GM13976 (cell line): ENCODE results near the gene CSNK2A3.

Experiments
- DNase-seq: peaks from one replicate; pipeline ENCODE4 v3.0.0; 2012; ENCODE audit warnings: low spot score
- in situ Hi-C: fragments of 300-500 bp; cut with MboI; formaldehyde crosslinking; loops from one replicate; pipeline ENCODE4 v1.12.0; 2022; ENCODE audit warnings: low sequenced_read_pairs, mixed read lengths, inconsistent platforms; ENCODE audit not compliant: unreplicated experiment
- TF ChIP-seq, protein P1 (sequence below): IDR thresholded peaks from 2 replicates; pipeline ENCODE4 v1.5.1; 2012; ENCODE audit warnings: borderline replicate concordance, mild to moderate bottlenecking; ENCODE audit not compliant: insufficient read depth; ENCODE audit errors: extremely low read depth, missing control alignments, control extremely low read depth

The CSNK2A3 gene

DNA sequence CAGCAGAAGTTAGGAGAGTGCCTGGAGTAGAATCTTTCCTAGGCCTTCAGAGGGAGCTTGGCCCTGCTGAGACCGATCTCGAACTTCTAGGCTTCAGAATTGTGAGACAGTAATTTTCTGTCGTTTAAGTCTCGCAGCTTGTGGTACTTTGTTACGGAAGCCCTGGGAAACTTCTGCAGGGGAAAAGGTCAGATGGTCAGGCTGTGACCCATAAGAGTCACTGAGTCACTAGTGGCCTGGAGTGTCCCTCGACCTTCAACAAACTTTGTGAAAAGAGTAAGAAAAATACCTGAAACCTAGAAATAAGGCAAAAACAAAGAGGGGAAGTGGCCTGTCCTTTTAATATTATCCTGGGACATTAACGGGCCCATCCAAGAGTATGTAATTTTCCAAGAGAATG is 34.6 kb downstream of the CSNK2A3 start:
- DNase-seq, result no peak
- in situ Hi-C loops, result no loop called here
- TF ChIP-seq, protein P1, sequence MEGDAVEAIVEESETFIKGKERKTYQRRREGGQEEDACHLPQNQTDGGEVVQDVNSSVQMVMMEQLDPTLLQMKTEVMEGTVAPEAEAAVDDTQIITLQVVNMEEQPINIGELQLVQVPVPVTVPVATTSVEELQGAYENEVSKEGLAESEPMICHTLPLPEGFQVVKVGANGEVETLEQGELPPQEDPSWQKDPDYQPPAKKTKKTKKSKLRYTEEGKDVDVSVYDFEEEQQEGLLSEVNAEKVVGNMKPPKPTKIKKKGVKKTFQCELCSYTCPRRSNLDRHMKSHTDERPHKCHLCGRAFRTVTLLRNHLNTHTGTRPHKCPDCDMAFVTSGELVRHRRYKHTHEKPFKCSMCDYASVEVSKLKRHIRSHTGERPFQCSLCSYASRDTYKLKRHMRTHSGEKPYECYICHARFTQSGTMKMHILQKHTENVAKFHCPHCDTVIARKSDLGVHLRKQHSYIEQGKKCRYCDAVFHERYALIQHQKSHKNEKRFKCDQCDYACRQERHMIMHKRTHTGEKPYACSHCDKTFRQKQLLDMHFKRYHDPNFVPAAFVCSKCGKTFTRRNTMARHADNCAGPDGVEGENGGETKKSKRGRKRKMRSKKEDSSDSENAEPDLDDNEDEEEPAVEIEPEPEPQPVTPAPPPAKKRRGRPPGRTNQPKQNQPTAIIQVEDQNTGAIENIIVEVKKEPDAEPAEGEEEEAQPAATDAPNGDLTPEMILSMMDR, result no peak

- in situ Hi-C loops, result no loop called here
- DNase-seq, result no peak
- TF ChIP-seq, protein P1, result no peak
These were observed 36.3 kb downstream of the CSNK2A3 start for GRCh38 chr11:11316651-11317230.

GRCh38 chr11:11313902-11314692 is 39.0 kb downstream of the CSNK2A3 start:
- TF ChIP-seq, protein P1, result no peak
- in situ Hi-C loops, result no loop called here
- no peak for DNase-seq

DNA sequence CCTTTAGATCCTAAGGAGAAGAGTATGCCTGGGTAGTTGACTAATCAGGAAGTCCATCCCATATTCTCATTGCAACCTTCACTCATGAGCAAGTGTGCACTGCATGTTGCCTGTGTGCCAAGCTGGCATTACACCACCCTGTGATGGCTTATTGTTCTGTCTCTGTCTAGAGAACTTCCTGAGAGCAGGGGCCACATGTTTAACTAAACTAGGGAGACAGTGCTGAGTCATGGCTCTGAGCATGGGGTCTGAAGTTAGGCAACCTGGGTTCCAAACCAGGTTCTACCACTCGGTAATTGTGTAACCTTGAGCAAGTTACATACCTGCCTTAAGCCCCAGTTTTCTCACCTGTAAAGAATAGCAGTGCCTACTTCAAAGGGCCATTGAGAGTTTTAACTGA is 39.6 kb downstream of the CSNK2A3 start:
- in situ Hi-C loops, result no loop called here
- DNase-seq, result no peak

GRCh38 chr11:11312738-11313137 is 40.3 kb downstream of the CSNK2A3 start:
- in situ Hi-C loops, result no loop called here
- TF ChIP-seq, protein P1, result no peak
- DNase-seq, result no peak

More for the DNA sequence above, 39.6 kb downstream of the CSNK2A3 start:
- TF ChIP-seq, protein P1, result no peak

DNA sequence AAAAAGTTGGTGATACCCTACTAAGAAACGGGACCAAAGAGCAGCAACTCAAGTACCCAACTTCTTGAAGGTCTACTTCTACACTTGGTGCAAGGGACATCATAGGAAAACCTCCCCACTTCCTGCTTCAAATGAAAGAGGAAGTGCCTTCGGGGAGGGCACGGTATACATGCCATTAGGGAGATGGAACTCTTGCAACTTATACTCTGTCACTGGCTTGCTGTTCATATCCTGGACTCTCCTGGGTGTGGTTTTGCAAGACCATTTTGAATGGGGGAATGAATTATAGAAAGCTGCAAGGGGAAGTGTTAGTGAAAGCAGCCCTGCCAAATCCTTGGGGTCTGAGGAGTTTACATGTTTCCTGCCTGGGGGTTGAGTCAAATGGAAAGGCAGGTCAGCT is 41.9 kb downstream of the CSNK2A3 start:
- TF ChIP-seq, protein P1, result no peak
- no peak for DNase-seq
- in situ Hi-C loops, result no loop called here

GRCh38 chr11:11309906-11310305 is 43.1 kb downstream of the CSNK2A3 start:
- in situ Hi-C loops, result no loop called here
- DNase-seq, result no peak
- TF ChIP-seq, protein P1, result no peak
